Lower leg skin (tissue), 3 donors: Measurements from ENCODE around the gene RFK.

Source experiments
- POLR2A ChIP-seq, 2 donors: fragments of 450-650 bp; IDR thresholded peaks; one replicate each; pipeline ENCODE4 v1.6.1; 2016 to 2017; ENCODE audit warnings: antibody characterized with exemption in 2 of 2, mild to moderate bottlenecking in 1 of 2, moderate library complexity in 1 of 2
- TF ChIP-seq, protein P1 (sequence below), 3 donors: fragments of 450-650 bp; IDR thresholded peaks; one replicate each; pipeline ENCODE4 v1.5.1; 2016; ENCODE audit warnings: antibody characterized with exemption in 3 of 3, mild to moderate bottlenecking in 3 of 3, moderate library complexity in 2 of 3

GRCh38 chr9:76342201-76342600 lies 52.0 kb downstream of the RFK start:
- TF ChIP-seq, protein P1, sequence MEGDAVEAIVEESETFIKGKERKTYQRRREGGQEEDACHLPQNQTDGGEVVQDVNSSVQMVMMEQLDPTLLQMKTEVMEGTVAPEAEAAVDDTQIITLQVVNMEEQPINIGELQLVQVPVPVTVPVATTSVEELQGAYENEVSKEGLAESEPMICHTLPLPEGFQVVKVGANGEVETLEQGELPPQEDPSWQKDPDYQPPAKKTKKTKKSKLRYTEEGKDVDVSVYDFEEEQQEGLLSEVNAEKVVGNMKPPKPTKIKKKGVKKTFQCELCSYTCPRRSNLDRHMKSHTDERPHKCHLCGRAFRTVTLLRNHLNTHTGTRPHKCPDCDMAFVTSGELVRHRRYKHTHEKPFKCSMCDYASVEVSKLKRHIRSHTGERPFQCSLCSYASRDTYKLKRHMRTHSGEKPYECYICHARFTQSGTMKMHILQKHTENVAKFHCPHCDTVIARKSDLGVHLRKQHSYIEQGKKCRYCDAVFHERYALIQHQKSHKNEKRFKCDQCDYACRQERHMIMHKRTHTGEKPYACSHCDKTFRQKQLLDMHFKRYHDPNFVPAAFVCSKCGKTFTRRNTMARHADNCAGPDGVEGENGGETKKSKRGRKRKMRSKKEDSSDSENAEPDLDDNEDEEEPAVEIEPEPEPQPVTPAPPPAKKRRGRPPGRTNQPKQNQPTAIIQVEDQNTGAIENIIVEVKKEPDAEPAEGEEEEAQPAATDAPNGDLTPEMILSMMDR (IDR thresholded peaks at IDR 0.05): no peak
- no peak for TF ChIP-seq POLR2A (IDR thresholded peaks at IDR 0.05)
